AG09309 (cell line): ENCODE results near the gene KIAA0753.

Experiments
- DNase-seq: peaks from one replicate; pipeline ENCODE4 v3.0.0-alpha.2; 2010; ENCODE audit warnings: low read depth
- H3K4me3 ChIP-seq: 2 replicates; pipeline ENCODE4 v1.5.1; 2011; ENCODE audit warnings: mild to moderate bottlenecking, low read depth, low read length, moderate library complexity; ENCODE audit not compliant: control insufficient read depth
- CTCF ChIP-seq: IDR thresholded peaks from 2 replicates; pipeline ENCODE4 v1.5.1; 2011; ENCODE audit warnings: mild to moderate bottlenecking, low read depth, low read length, inconsistent platforms; ENCODE audit not compliant: insufficient read depth, control insufficient read depth; ENCODE audit errors: missing control alignments

Gene KIAA0753

DNA sequence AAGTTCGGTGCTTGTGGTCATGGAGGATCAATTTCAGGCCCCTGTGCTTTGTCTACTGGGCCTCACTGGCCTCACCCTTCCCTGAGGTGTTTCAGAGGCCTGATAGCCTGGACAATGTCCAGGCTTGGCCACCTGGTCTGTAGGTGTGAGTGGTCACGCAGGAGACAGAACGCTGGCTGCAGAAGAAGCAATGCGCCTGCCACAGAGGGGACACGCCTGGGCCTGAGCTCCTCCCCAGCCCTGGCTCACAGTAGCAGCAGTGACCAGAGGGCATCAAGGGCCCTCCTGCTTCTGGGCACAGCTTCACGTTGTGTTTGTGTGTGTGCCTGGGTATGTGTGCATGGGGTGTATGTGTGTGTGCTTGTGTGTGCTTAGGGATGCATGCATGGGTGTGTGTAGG is 82.2 kb downstream of the KIAA0753 start:
- no peak for TF ChIP-seq CTCF
- no peak for DNase-seq
- H3K4me3 ChIP-seq: no peak overlapping the region

GRCh38 chr17:6557040-6557438 is 83.5 kb downstream of the KIAA0753 start:
- DNase-seq: no peak
- TF ChIP-seq CTCF: no peak
- no peak overlapping the region for H3K4me3 ChIP-seq

DNA sequence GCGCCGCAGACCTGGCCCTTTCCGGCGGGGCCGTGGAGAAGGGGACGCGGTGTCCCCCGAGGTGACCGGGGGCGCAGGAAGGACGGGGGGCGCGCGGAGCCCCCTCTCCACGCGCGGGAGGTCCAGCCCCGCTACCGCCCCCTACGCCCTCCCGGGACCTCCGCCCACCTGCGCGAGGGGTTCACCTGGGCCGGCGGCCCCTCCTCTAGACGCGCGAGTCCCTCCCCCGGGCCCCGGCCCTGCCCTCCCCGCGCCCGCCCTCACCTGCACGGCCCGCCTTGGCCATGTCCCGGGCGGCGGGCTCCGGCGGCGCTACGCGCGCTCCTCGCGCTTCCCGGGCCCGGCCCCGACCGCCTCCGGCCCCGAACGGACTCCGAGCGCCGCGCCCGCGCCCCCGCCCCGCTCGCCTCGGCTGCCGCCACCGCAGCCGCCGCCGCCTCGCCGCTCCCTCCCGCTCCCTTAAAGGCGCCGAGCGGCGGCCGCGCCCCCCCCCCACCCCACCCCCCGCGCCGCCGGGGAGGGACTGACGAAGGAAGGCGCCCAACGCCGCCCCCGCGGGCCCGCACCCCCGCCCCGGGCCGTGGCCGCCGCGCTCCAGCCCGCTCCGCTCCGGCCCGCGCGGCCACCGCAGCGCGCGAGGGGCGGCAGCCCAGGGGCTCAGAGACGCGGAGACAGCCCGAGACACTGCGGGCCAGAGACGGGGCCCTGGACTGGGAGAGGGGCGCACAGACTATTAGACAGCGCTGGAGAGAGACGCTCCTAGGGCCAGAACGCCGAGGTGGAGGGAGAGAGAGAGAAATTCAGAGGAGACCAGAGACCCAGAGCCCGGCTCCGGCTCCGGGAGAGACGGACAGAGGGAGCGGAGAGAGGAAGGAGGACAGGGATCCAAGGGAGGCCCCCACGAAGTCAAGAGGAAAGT is 84.1 kb downstream of the KIAA0753 start, which contains the start of gene PITPNM3:
PITPNM3 (minus strand) TSS at position 435 of the 919 bp plus-strand sequence; CDS start at position 286, 149 bp downstream.
- no peak for DNase-seq
- TF ChIP-seq CTCF: no peak
- peak within 1 kb of the TSS; percentile 37 for H3K4me3 ChIP-seq

- H3K4me3 ChIP-seq: peak overlapping the region; percentile 37
- TF ChIP-seq CTCF: no peak
- no peak for DNase-seq
These were observed 85.0 kb downstream of the KIAA0753 start for GRCh38 chr17:6555331-6556120.

GRCh38 chr17:6554871-6555330 is 85.6 kb downstream of the KIAA0753 start:
- DNase-seq: no peak
- H3K4me3 ChIP-seq: no peak overlapping the region; the same call in 1 of the 2 replicates
- TF ChIP-seq CTCF: no peak

- DNase-seq: no peak
- no peak for TF ChIP-seq CTCF
- H3K4me3 ChIP-seq: no peak overlapping the region
These were observed 86.2 kb downstream of the KIAA0753 start for GRCh38 chr17:6554342-6554741.
